NB4 (cell line): ENCODE data around the gene IL1RN.
A peak's percentile ranks its signal among the peaks of the same experiment; 100 is the strongest.

Experiments
- DNase-seq: peaks from one replicate; pipeline ENCODE4 v3.0.0; 2010; ENCODE audit warnings: low read depth
- H3K4me3 ChIP-seq: one replicate; pipeline ENCODE4 v1.5.1; 2011; ENCODE audit warnings: mild to moderate bottlenecking, low read depth, low read length, moderate library complexity
- CTCF ChIP-seq: IDR thresholded peaks from one replicate; pipeline ENCODE4 v1.5.1; 2012; ENCODE audit warnings: low read depth, low read length
- MYC ChIP-seq: IDR thresholded peaks from 2 replicates; pipeline ENCODE4 v1.6.1; 2011; ENCODE audit warnings: low read depth, low read length
- POLR2A ChIP-seq: IDR thresholded peaks from 2 replicates; pipeline ENCODE4 v1.6.1; 2011; ENCODE audit warnings: mild to moderate bottlenecking; ENCODE audit not compliant: insufficient read length; ENCODE audit errors: extremely low read depth
- TF ChIP-seq, protein P1 (sequence below): IDR thresholded peaks from 2 replicates; pipeline ENCODE4 v1.6.1; 2011; ENCODE audit warnings: low read depth, low read length

Gene IL1RN

GRCh38 chr2:113169002-113169530 lies 41.7 kb downstream of the IL1RN start:
- DNase-seq: peak; percentile 32
- TF ChIP-seq CTCF: no peak
- TF ChIP-seq MYC: no peak
- no peak for TF ChIP-seq POLR2A
- TF ChIP-seq, protein P1, sequence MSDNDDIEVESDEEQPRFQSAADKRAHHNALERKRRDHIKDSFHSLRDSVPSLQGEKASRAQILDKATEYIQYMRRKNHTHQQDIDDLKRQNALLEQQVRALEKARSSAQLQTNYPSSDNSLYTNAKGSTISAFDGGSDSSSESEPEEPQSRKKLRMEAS: no peak
- H3K4me3 ChIP-seq: no peak overlapping the region

- no peak overlapping the region for H3K4me3 ChIP-seq
- TF ChIP-seq POLR2A: no peak
- no peak for TF ChIP-seq CTCF
- TF ChIP-seq, protein P1: no peak
- no peak for TF ChIP-seq MYC
- no peak for DNase-seq
Measured at GRCh38 chr2:113169586-113169985, 42.2 kb downstream of the IL1RN start.

DNA sequence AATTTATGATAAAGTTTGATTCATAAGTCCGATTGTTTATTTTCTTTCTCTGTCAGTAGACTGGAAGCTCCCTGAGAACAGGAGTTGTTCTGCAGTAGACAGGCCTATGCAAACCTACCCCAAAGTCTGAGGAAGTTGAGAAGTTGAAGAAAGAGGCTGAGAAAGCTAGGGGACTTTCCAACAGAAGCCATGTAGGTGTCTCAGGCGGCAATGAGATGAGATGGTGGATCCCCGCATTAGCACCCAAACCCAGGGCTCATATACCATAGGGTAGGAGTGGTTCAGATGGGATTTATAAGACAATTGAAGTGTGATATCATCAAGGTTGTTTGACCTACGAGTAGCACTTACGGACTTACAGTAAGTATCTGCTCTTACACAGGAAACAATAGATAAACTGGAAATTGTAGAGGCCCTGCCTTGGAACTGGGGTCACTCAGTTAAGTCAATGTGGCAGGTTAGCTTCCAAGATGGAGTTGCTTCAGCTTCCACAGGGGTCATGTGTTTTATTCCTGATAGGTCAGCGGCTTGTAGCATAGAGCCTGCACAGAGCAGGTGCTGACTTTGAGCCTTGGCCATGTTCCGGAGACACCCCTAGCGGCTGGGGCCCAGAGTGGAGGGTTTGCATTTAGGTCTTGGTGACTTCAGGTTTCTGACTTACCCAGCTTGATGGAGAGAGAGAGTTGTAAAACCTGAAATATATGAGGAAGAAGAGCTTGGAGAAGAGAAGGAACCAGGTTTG lies 44.1 kb downstream of the IL1RN start:
- no peak overlapping the region for H3K4me3 ChIP-seq
- no peak for DNase-seq
- TF ChIP-seq POLR2A: no peak
- TF ChIP-seq, protein P1: no peak
- TF ChIP-seq CTCF: no peak
- TF ChIP-seq MYC: no peak

DNA sequence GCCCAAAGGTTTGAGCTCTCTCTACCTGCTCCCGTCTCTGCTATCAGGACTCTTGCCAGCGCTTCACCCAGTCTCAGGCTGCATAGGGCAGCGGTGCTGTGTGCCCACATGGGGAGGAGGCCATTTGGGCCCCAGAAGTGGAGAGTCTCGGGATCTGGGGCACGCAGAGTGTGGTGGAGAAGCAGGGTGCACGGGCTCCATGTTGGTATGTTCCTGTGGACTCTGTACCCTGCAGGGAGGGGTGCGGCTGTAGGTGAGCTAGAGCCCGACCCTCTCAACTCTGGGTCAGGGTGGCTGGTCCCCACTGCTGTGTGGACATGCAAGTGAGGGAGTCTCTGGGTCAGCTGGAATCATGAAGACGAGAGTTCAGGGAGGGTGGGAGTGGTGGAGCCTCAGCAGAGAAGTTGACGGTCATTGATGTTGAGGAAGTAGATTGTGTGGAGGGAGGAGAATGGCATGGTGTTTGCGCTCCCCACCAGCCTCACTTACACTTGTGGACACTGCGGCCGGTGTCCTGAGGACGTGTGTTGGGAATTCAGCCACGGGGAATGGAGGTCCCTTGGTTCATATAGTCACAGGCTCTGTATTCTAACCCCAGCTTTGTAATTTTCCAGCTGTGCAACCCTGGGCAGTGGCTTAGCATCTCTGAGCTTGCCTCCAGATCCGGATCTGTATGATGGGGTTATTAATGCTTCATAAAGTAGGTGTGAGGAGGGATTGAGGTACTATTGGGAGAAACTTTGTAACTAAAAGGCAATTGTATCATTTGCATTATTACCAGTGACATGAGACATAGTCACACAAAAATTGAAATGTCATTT lies 45.5 kb downstream of the IL1RN start:
- peak; percentile 39 for DNase-seq
- H3K4me3 ChIP-seq: peak overlapping the region; percentile 85
- no peak for TF ChIP-seq MYC
- TF ChIP-seq, protein P1: no peak
- no peak for TF ChIP-seq POLR2A
- no peak for TF ChIP-seq CTCF

DNA sequence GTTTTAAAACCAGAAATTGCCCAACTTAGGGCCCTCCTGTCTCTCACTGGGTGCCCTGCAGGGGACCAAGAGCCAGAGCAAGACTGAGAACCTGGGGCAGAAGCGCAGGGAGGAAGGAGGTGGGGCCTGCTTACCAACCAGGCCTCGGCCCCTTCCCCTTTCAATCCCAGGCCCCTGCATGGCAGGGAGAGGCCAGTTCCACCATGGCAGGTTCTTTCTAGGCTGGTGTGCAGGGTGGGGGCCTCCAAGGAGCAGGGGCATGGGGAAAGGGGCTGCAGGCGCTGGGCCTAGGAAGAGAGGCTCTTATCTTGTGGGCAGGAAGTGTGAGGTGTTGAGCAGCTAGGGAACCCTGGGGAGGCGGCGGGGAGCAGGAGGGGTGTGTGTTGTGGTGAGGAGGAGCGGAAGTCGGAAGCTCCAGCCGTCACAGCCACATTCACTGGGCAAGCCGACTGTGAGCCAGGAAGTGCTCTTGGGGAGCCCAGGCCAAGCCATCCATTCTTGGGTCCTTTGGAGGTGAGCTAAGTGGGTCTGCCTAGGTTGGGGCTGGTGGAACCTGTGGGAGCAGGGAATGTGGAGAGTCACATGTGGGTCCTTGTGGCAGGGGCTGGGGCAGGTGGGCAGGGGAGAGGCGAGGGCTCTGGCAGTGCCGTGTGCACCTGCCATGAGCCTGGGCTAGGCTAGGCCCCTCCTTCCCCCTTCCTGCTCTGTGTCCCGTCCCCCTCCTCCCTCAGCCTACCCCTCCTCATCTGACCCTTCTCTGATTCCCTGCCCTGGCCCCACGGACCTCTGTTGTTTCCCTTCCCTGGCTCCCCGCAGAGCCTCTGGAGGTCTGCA lies 46.4 kb downstream of the IL1RN start, which contains the start of gene PSD4:
Gene PSD4, plus strand, starts transcription at position 430 of the 834 bp plus-strand sequence. CDS start 8,486 bp downstream, outside the sequence.
- DNase-seq: peak; percentile 99
- H3K4me3 ChIP-seq: peak within 1 kb of the TSS; percentile 85
- TF ChIP-seq POLR2A (peak; percentile 85), MYC (peak; percentile 46; the same call in 1 of the 2 replicates), CTCF (no peak)
- TF ChIP-seq, protein P1: peak; percentile 56
